ENCODE measurements around the gene KCNQ1OT1. TPM values are rescaled to one million over a fixed set of nuclear protein-coding genes. Genes with fewer than 3 reads are reported as not detected.

The KCNQ1OT1 gene
- total RNA-seq, 1 donor from 2014 or later: 2.3 TPM

- H3K27ac ChIP-seq: no peak overlapping the region
- H3F3A ChIP-seq (ENCODE audit: low read depth): no peaks in the 10 kb centered on the region
- no peak overlapping the region for H2AFZ ChIP-seq (replicated peaks)
- Mint-ChIP-seq H3K27ac (no peak overlapping the region), H3K4me1 (peaks cover 3% of the 10 kb centered on the region), H3K4me3 (no peak overlapping the region), H3K9me3 (no peaks in the 10 kb centered on the region), H3K36me3 (no peaks in the 10 kb centered on the region), H3K27me3 (ENCODE audit: insufficient read depth, low read depth) (peaks cover 5% of the 10 kb centered on the region)
- H3K4me2 ChIP-seq: no peak overlapping the region
- peak; percentile 32 for DNase-seq (ENCODE audit: low spot score)
- no peaks in the 10 kb centered on the region for H3K36me3 ChIP-seq
- H3K79me2 ChIP-seq (ENCODE audit: low read depth): no peaks in the 10 kb centered on the region
- TF ChIP-seq EZH2phosphoT487 (IDR thresholded peaks at IDR 0.05) (no peak), EZH2 (IDR thresholded peaks at IDR 0.05) (no peak), CTCF (IDR thresholded peaks at IDR 0.05) (no peak)
- no peaks in the 10 kb centered on the region for H3K4me1 ChIP-seq
- H3K9me3 ChIP-seq (ENCODE audit: low read depth): no peaks in the 10 kb centered on the region
- H3K27me3 ChIP-seq: peaks cover 11% of the 10 kb centered on the region
- no peak overlapping the region for H3K4me3 ChIP-seq
- H4K20me1 ChIP-seq (ENCODE audit: low read depth): no peaks in the 10 kb centered on the region
- H3K9ac ChIP-seq: no peak overlapping the region
These were observed 120.3 kb downstream of the KCNQ1OT1 start for GRCh38 chr11:2579315-2580060.

DNA sequence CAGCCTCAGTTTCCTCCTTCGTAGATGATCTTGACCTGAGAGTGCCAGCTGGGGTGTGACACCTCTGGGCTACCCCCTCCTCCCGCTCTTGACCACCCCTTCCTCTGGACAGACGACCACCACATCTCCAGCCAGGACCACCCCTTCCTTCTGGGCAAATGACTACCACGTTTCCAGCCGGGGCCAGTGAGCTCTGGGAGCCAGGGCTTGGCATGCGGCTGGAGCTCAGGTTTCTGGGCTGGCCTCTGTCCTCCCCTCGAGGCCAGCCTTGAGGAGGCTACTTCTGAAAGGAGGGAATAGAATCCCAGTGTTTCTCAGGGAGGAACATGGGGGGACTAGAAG, 120.9 kb downstream of the KCNQ1OT1 start:
- no peak overlapping the region for H3K27ac Mint-ChIP-seq
- Histone ChIP-seq H3K27ac (no peak overlapping the region), H3K4me3 (no peak overlapping the region), H3K9me3 (ENCODE audit: low read depth) (no peaks in the 10 kb centered on the region), H4K20me1 (ENCODE audit: low read depth) (no peaks in the 10 kb centered on the region), H3K27me3 (peaks cover 5% of the 10 kb centered on the region), H3K4me2 (no peak overlapping the region), H3K4me1 (no peaks in the 10 kb centered on the region), H3K36me3 (no peaks in the 10 kb centered on the region), H2AFZ (replicated peaks) (no peak overlapping the region), H3K9ac (no peak overlapping the region), H3F3A (ENCODE audit: low read depth) (no peaks in the 10 kb centered on the region), H3K79me2 (ENCODE audit: low read depth) (no peaks in the 10 kb centered on the region)
- no peak for TF ChIP-seq EZH2phosphoT487 (IDR thresholded peaks at IDR 0.05)
- TF ChIP-seq CTCF (IDR thresholded peaks at IDR 0.05): no peak
- TF ChIP-seq EZH2 (IDR thresholded peaks at IDR 0.05): no peak
- peaks cover 7% of the 10 kb centered on the region for H3K27me3 Mint-ChIP-seq (ENCODE audit: insufficient read depth, low read depth)
- no peak overlapping the region for H3K4me3 Mint-ChIP-seq
- DNase-seq (ENCODE audit: low spot score): no peak
- no peaks in the 10 kb centered on the region for H3K36me3 Mint-ChIP-seq
- no peaks in the 10 kb centered on the region for H3K9me3 Mint-ChIP-seq
- H3K4me1 Mint-ChIP-seq: peaks cover 3% of the 10 kb centered on the region

- Histone ChIP-seq H3K27me3 (peaks cover 5% of the 10 kb centered on the region), H3K27ac (no peak overlapping the region), H3K4me2 (no peak overlapping the region), H3F3A (ENCODE audit: low read depth) (no peaks in the 10 kb centered on the region), H3K36me3 (no peaks in the 10 kb centered on the region), H2AFZ (replicated peaks) (no peak overlapping the region), H3K79me2 (ENCODE audit: low read depth) (no peaks in the 10 kb centered on the region), H3K4me1 (no peaks in the 10 kb centered on the region), H3K4me3 (no peak overlapping the region), H4K20me1 (ENCODE audit: low read depth) (no peaks in the 10 kb centered on the region), H3K9me3 (ENCODE audit: low read depth) (no peaks in the 10 kb centered on the region), H3K9ac (no peak overlapping the region)
- no peak for DNase-seq (ENCODE audit: low spot score)
- Mint-ChIP-seq H3K27me3 (ENCODE audit: insufficient read depth, low read depth) (peaks cover 7% of the 10 kb centered on the region), H3K27ac (no peak overlapping the region), H3K9me3 (no peaks in the 10 kb centered on the region), H3K36me3 (no peaks in the 10 kb centered on the region), H3K4me3 (no peak overlapping the region), H3K4me1 (peaks cover 3% of the 10 kb centered on the region)
- TF ChIP-seq EZH2phosphoT487 (IDR thresholded peaks at IDR 0.05) (no peak), EZH2 (IDR thresholded peaks at IDR 0.05) (no peak), CTCF (IDR thresholded peaks at IDR 0.05) (no peak)
These were observed 121.5 kb downstream of the KCNQ1OT1 start for GRCh38 chr11:2577991-2578928.
